MCF 10A (cell line): ENCODE results near the gene GRIN2C. TPM values are rescaled to one million over a fixed set of nuclear protein-coding genes. Genes with fewer than 3 reads are reported as not detected.

Source experiments
- BruUV-seq: library from RNA; stranded (reverse); fragments of 400-500 nt; replicated peaks from 2 replicates; lab custom pipeline; 2021; lab: Mats Ljungman, UMichigan
- CTCF ChIA-PET: fragments of 300-600 bp; sonication (Branson Sonifier 250); formaldehyde crosslinking; extraction: SDS; loops from one replicate; lab custom pipeline; 2021; ENCODE audit warnings: antibody characterized with exemption, inconsistent platforms; lab: Yijun Ruan, JAX
- POLR2A ChIA-PET: fragments of 300-600, 350-650 bp; sonication (Branson Sonifier 250); formaldehyde crosslinking; extraction: SDS; loops from one replicate; lab custom pipeline; 2020; ENCODE audit warnings: antibody characterized with exemption, inconsistent platforms; lab: Yijun Ruan, JAX
- DNase-seq: peaks from one replicate; pipeline ENCODE4 v3.0.0-alpha.2; 2018; ENCODE audit not compliant: unreplicated experiment
- H3K27ac Mint-ChIP-seq: one replicate; pipeline ENCODE4 v1.8.0; 2022; ENCODE audit warnings: mild to moderate bottlenecking, low read depth, mixed read lengths; ENCODE audit not compliant: unreplicated experiment
- H3K27me3 Mint-ChIP-seq: one replicate; pipeline ENCODE4 v1.8.0; 2022; ENCODE audit warnings: mixed read lengths; ENCODE audit not compliant: insufficient read depth, unreplicated experiment
- H3K36me3 Mint-ChIP-seq: one replicate; pipeline ENCODE4 v1.8.0; 2022; ENCODE audit warnings: mild to moderate bottlenecking, moderate library complexity, mixed read lengths; ENCODE audit not compliant: insufficient read depth, unreplicated experiment
- H3K4me1 Mint-ChIP-seq: one replicate; pipeline ENCODE4 v1.8.0; 2022; ENCODE audit warnings: mixed read lengths; ENCODE audit not compliant: insufficient read depth, unreplicated experiment
- H3K4me3 Mint-ChIP-seq: one replicate; pipeline ENCODE4 v1.8.0; 2022; ENCODE audit warnings: mild to moderate bottlenecking, moderate library complexity, mixed read lengths; ENCODE audit not compliant: unreplicated experiment
- H3K9me3 Mint-ChIP-seq: one replicate; pipeline ENCODE4 v1.8.0; 2022; ENCODE audit warnings: mixed read lengths; ENCODE audit not compliant: unreplicated experiment
- CTCF ChIP-seq: fragments of 200-600 bp; IDR thresholded peaks from one replicate; pipeline ENCODE4 v1.8.0; 2022; ENCODE audit warnings: antibody characterized with exemption, mild to moderate bottlenecking; ENCODE audit not compliant: unreplicated experiment
- intact Hi-C: fragments of 100-400 bp; cut with micrococcal nuclease; formaldehyde crosslinking; loops from 2 replicates; pipeline ENCODE4 v1.14.1; 2022
- total RNA-seq: library from RNA; stranded (reverse); gene quantifications from 2 replicates; pipeline ENCODE4 v1.2.3, GENCODE V29; 2022

Gene GRIN2C
- total RNA-seq, 1 experiment from 2014 or later = 0.28 TPM

GRCh38 chr17:74860229-74860871, 665 bp upstream of the GRIN2C start:
- TF ChIP-seq CTCF = no peak
- Mint-ChIP-seq H3K4me1 (no peaks in the 10 kb centered on the region), H3K27me3 (peaks cover 55% of the 10 kb centered on the region), H3K4me3 (no peak overlapping the region), H3K9me3 (no peaks in the 10 kb centered on the region), H3K36me3 (peaks cover 6% of the 10 kb centered on the region), H3K27ac (no peak overlapping the region)
- BruUV-seq = no TSS peak
- ChIA-PET POLR2A (interaction anchor here (0.9 to 1.2 kb wide), 2 partner anchors 10 to 115 kb away, joined by 3 to 7 read pairs; no protein-coding TSS in a partner anchor), CTCF (interaction anchor here (6.9 kb wide), 1 partner anchor 114 kb away, joined by 69 read pairs; the partner anchor contains the start of gene NHERF1)
- no peak for DNase-seq
- intact Hi-C loops = loop anchor here (10.0 kb wide), 1 partner anchor 296 kb away; the partner anchor contains the start of gene CD300H

- Mint-ChIP-seq H3K4me3 (no peak overlapping the region), H3K4me1 (no peaks in the 10 kb centered on the region), H3K27me3 (peaks cover 70% of the 10 kb centered on the region), H3K27ac (no peak overlapping the region), H3K9me3 (no peaks in the 10 kb centered on the region), H3K36me3 (no peaks in the 10 kb centered on the region)
- ChIA-PET POLR2A (interaction anchor here (0.6 to 1.2 kb wide), 2 partner anchors 113 to 189 kb away, joined by 3 to 7 read pairs; no protein-coding TSS in a partner anchor), CTCF (interaction anchor here (0.7 to 1.1 kb wide), 4 partner anchors 10 to 113 kb away, joined by 3 to 4 read pairs (median 3); no protein-coding TSS in a partner anchor)
- no peak for DNase-seq
- no TSS peak for BruUV-seq
- intact Hi-C loops = no loop called here
- TF ChIP-seq CTCF = no peak
These were observed 820 bp downstream of the GRIN2C start for GRCh38 chr17:74858672-74859458.

GRCh38 chr17:74857191-74857590, 2.5 kb downstream of the GRIN2C start:
- Mint-ChIP-seq H3K9me3 (no peaks in the 10 kb centered on the region), H3K36me3 (no peaks in the 10 kb centered on the region), H3K4me1 (no peaks in the 10 kb centered on the region), H3K27me3 (peaks cover 76% of the 10 kb centered on the region), H3K4me3 (no peak overlapping the region), H3K27ac (no peak overlapping the region)
- CTCF ChIA-PET = interaction anchor here (0.7 to 1.2 kb wide), 2 partner anchors 8 to 15 kb away, joined by 3 to 5 read pairs; no protein-coding TSS in a partner anchor
- intact Hi-C loops = no loop called here
- POLR2A ChIA-PET = interaction anchor here (1.0 to 1.2 kb wide), 3 partner anchors 16 to 64 kb away, joined by 3 read pairs; partner anchors contain the start of gene FDXR
- no peak for DNase-seq
- no peak for TF ChIP-seq CTCF
- no TSS peak for BruUV-seq

GRCh38 chr17:74856112-74856511, 3.6 kb downstream of the GRIN2C start:
- CTCF ChIA-PET = interaction anchor here (0.7 to 2.7 kb wide), 3 partner anchors 8 to 200 kb away, joined by 3 to 8 read pairs (median 5); no protein-coding TSS in a partner anchor
- H3K36me3 Mint-ChIP-seq = no peaks in the 10 kb centered on the region

More at GRCh38 chr17:74856112-74856511, 3.6 kb downstream of the GRIN2C start:
- Mint-ChIP-seq H3K27me3 (peaks cover 81% of the 10 kb centered on the region), H3K4me1 (no peaks in the 10 kb centered on the region), H3K9me3 (no peaks in the 10 kb centered on the region), H3K27ac (no peak overlapping the region), H3K4me3 (no peak overlapping the region)
- POLR2A ChIA-PET = interaction anchor here (1.0 to 1.2 kb wide), 4 partner anchors 17 to 111 kb away, joined by 3 to 4 read pairs (median 3); partner anchors contain the start of gene FDXR
- no peak for DNase-seq
- BruUV-seq = no TSS peak
- no peak for TF ChIP-seq CTCF
- intact Hi-C loops = no loop called here
